WTC11 (cell line): Measurements from ENCODE around the gene RAD23B.

ENCODE experiments used
- ATF2 ChIP-seq: sonication (generic); formaldehyde crosslinking; IDR thresholded peaks from 2 replicates; pipeline ENCODE4 v1.8.1; 2022; ENCODE audit warnings: low read depth, missing genetic modification reagents, borderline replicate concordance
- CREB1 ChIP-seq: sonication (generic); formaldehyde crosslinking; IDR thresholded peaks from 2 replicates; pipeline ENCODE4 v1.8.0; 2023; ENCODE audit warnings: mild to moderate bottlenecking, missing genetic modification reagents
- ZNF121 ChIP-seq: sonication (generic); formaldehyde crosslinking; IDR thresholded peaks from 2 replicates; pipeline ENCODE4 v1.8.0; 2023; ENCODE audit warnings: missing genetic modification reagents
- TF ChIP-seq, protein P1 (sequence below): fragments of 200-600 bp; IDR thresholded peaks from 2 replicates; pipeline ENCODE4 v1.8.0; 2022; ENCODE audit warnings: antibody characterized with exemption
- TF ChIP-seq, protein P2 (sequence below): fragments of 250-450 bp; sonication (Bioruptor Pico); IDR thresholded peaks from 2 replicates; pipeline ENCODE4 v1.9.0; 2021; ENCODE audit warnings: mild to moderate bottlenecking
- TF ChIP-seq, protein P3 (sequence below): sonication (generic); formaldehyde crosslinking; conservative IDR thresholded peaks from 2 replicates; pipeline ENCODE4 v1.8.1; 2022; ENCODE audit warnings: mild to moderate bottlenecking, missing genetic modification reagents
- TF ChIP-seq, protein P4 (sequence below): sonication (generic); formaldehyde crosslinking; IDR thresholded peaks from 2 replicates; pipeline ENCODE4 v1.8.1; 2023; ENCODE audit warnings: mild to moderate bottlenecking, missing genetic modification reagents, moderate library complexity
- TF ChIP-seq, protein P5 (sequence below): sonication (generic); formaldehyde crosslinking; IDR thresholded peaks from 2 replicates; pipeline ENCODE4 v1.8.0; 2022; ENCODE audit warnings: mild to moderate bottlenecking, missing genetic modification reagents
- TF ChIP-seq, protein P6 (sequence below): sonication (generic); formaldehyde crosslinking; IDR thresholded peaks from 2 replicates; pipeline ENCODE4 v1.8.0; 2023; ENCODE audit warnings: mild to moderate bottlenecking, missing genetic modification reagents

GRCh38 chr9:107274096-107274495 is 9.0 kb upstream of the RAD23B start:
- TF ChIP-seq, protein P1, sequence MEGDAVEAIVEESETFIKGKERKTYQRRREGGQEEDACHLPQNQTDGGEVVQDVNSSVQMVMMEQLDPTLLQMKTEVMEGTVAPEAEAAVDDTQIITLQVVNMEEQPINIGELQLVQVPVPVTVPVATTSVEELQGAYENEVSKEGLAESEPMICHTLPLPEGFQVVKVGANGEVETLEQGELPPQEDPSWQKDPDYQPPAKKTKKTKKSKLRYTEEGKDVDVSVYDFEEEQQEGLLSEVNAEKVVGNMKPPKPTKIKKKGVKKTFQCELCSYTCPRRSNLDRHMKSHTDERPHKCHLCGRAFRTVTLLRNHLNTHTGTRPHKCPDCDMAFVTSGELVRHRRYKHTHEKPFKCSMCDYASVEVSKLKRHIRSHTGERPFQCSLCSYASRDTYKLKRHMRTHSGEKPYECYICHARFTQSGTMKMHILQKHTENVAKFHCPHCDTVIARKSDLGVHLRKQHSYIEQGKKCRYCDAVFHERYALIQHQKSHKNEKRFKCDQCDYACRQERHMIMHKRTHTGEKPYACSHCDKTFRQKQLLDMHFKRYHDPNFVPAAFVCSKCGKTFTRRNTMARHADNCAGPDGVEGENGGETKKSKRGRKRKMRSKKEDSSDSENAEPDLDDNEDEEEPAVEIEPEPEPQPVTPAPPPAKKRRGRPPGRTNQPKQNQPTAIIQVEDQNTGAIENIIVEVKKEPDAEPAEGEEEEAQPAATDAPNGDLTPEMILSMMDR = no peak; the same call in 1 of the 2 replicates
- TF ChIP-seq, protein P2, sequence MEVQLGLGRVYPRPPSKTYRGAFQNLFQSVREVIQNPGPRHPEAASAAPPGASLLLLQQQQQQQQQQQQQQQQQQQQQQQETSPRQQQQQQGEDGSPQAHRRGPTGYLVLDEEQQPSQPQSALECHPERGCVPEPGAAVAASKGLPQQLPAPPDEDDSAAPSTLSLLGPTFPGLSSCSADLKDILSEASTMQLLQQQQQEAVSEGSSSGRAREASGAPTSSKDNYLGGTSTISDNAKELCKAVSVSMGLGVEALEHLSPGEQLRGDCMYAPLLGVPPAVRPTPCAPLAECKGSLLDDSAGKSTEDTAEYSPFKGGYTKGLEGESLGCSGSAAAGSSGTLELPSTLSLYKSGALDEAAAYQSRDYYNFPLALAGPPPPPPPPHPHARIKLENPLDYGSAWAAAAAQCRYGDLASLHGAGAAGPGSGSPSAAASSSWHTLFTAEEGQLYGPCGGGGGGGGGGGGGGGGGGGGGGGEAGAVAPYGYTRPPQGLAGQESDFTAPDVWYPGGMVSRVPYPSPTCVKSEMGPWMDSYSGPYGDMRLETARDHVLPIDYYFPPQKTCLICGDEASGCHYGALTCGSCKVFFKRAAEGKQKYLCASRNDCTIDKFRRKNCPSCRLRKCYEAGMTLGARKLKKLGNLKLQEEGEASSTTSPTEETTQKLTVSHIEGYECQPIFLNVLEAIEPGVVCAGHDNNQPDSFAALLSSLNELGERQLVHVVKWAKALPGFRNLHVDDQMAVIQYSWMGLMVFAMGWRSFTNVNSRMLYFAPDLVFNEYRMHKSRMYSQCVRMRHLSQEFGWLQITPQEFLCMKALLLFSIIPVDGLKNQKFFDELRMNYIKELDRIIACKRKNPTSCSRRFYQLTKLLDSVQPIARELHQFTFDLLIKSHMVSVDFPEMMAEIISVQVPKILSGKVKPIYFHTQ (CRISPR knock-in tag) = no peak
- TF ChIP-seq, protein P3, sequence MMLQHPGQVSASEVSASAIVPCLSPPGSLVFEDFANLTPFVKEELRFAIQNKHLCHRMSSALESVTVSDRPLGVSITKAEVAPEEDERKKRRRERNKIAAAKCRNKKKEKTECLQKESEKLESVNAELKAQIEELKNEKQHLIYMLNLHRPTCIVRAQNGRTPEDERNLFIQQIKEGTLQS (CRISPR knock-in tag) = no peak
- TF ChIP-seq CREB1 (CRISPR knock-in tag) (no peak), ATF2 (no peak), ZNF121 (no peak)
- TF ChIP-seq, protein P4, sequence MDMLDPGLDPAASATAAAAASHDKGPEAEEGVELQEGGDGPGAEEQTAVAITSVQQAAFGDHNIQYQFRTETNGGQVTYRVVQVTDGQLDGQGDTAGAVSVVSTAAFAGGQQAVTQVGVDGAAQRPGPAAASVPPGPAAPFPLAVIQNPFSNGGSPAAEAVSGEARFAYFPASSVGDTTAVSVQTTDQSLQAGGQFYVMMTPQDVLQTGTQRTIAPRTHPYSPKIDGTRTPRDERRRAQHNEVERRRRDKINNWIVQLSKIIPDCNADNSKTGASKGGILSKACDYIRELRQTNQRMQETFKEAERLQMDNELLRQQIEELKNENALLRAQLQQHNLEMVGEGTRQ = no peak
- TF ChIP-seq, protein P5, sequence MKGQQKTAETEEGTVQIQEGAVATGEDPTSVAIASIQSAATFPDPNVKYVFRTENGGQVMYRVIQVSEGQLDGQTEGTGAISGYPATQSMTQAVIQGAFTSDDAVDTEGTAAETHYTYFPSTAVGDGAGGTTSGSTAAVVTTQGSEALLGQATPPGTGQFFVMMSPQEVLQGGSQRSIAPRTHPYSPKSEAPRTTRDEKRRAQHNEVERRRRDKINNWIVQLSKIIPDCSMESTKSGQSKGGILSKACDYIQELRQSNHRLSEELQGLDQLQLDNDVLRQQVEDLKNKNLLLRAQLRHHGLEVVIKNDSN = no peak
- TF ChIP-seq, protein P6, sequence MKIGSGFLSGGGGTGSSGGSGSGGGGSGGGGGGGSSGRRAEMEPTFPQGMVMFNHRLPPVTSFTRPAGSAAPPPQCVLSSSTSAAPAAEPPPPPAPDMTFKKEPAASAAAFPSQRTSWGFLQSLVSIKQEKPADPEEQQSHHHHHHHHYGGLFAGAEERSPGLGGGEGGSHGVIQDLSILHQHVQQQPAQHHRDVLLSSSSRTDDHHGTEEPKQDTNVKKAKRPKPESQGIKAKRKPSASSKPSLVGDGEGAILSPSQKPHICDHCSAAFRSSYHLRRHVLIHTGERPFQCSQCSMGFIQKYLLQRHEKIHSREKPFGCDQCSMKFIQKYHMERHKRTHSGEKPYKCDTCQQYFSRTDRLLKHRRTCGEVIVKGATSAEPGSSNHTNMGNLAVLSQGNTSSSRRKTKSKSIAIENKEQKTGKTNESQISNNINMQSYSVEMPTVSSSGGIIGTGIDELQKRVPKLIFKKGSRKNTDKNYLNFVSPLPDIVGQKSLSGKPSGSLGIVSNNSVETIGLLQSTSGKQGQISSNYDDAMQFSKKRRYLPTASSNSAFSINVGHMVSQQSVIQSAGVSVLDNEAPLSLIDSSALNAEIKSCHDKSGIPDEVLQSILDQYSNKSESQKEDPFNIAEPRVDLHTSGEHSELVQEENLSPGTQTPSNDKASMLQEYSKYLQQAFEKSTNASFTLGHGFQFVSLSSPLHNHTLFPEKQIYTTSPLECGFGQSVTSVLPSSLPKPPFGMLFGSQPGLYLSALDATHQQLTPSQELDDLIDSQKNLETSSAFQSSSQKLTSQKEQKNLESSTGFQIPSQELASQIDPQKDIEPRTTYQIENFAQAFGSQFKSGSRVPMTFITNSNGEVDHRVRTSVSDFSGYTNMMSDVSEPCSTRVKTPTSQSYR (CRISPR knock-in tag) = no peak
